Right lobe of liver (tissue), 6 donors: ENCODE measurements around the gene TENM3. TPM values are rescaled to one million over a fixed set of nuclear protein-coding genes. Genes with fewer than 3 reads are reported as not detected.
"Not testable (repeated sequence)": the region's sequence is repeated elsewhere in the genome, so short reads cannot be mapped to it uniquely, and the experiment has no call there.

Experiments used
- ATAC-seq, 4 donors: fragments of 200-7000 bp; cut with Tn5 transposase; one replicate each; pipeline ENCODE4 v1.9.1; 2020; ENCODE audit warnings: mild to moderate bottlenecking in 4 of 4, moderate library complexity in 4 of 4
- DNase-seq, 3 donors: peaks; one replicate each; pipeline ENCODE4 v3.0.0-alpha.2; 2020
- H3K27ac ChIP-seq, 3 donors: fragments of 200-600 bp; one replicate each; pipeline ENCODE4 v1.8.0; 2022
- H3K27me3 ChIP-seq, 2 donors: fragments of 200-600 bp; one replicate each; pipeline ENCODE4 v1.8.0; 2022
- H3K36me3 ChIP-seq, 4 donors: fragments of 200-600 bp; sonication (generic) in 1 of 4; one replicate each; pipeline versions ENCODE4 v1.5.1 to v1.8.0; 2017 to 2022; ENCODE audit warnings: control low read depth in 1 of 4
- H3K4me1 ChIP-seq, 4 donors: fragments of 200-600 bp; sonication (generic) in 1 of 4; one replicate each; pipeline versions ENCODE4 v1.5.1 to v1.8.0; 2017 to 2022; ENCODE audit warnings: control low read depth in 1 of 4
- H3K4me3 ChIP-seq, 3 donors: fragments of 200-600 bp; one replicate each; pipeline ENCODE4 v1.8.0; 2022
- H3K9me3 ChIP-seq, 4 donors: fragments of 200-600 bp; sonication (generic) in 1 of 4; one replicate each; pipeline versions ENCODE4 v1.5.1 to v1.8.0; 2017 to 2022; ENCODE audit warnings: control low read depth in 1 of 4
- CTCF ChIP-seq, 4 donors: fragments of 200-600 bp in 3 of 4; fragments of 450-650 bp in 1 of 4; IDR thresholded peaks; one replicate each; pipeline versions ENCODE4 v1.5.1 to v1.8.0; 2016 to 2022; ENCODE audit warnings: antibody characterized with exemption in 4 of 4, mild to moderate bottlenecking in 2 of 4
- POLR2A ChIP-seq: fragments of 450-650 bp; IDR thresholded peaks from one replicate; pipeline ENCODE4 v1.6.1; 2017; ENCODE audit warnings: antibody characterized with exemption, mild to moderate bottlenecking
- WGBS: methylation state at CpG from one replicate; pipeline ENCODE4 v1.1.6; 2018; ENCODE audit warnings: low coverage, low lambda C conversion rate; ENCODE audit not compliant: insufficient coverage; ENCODE audit errors: missing lambda C conversion rate; 5-methylcytosine and 5-hydroxymethylcytosine counted together
- intact Hi-C, 2 donors: fragments of 100-400 bp; cut with DNase I; formaldehyde crosslinking; loops; one replicate each; pipeline versions ENCODE4 v1.11.2 to v1.14.1; 2022
- long read RNA-seq: library from polyadenylated mRNA; unstranded; transcript quantifications from one replicate; pipeline ENCODE4 v2.0.0, GENCODE V29; 2019
- total RNA-seq, 6 experiments: library from RNA; depleted of rRNA in 2 of 6; stranded (reverse); fragments of >200 nt in 2 of 6; fragmentation: NEBNext Ultra II Directional in 3 of 6; extraction: Animal tissue kit (Norgen Biotek cat#: 25700) in 3 of 6; gene quantifications; one replicate each; pipeline versions ENCODE4 v1.1.0 to v1.2.4, GENCODE V29; 2016 to 2023
- donor health status: DM: no; HTN: yes; CAD: no.
- donor health status: DM: no; HTN: no; CAD: no.
- donor health status: DM: no; HTN: no; CAD: no.
- donor health status: DM: no; HTN: yes; CAD: no.
- donor health status: DM: no; HTN: yes; CAD: no.

Gene TENM3
- total RNA-seq, result 1 to 10 TPM in 3 of 6 experiments, under 1 TPM in 3; 0.06 to 3.0 (median 1.1) TPM
- long read RNA-seq, partial matches to known transcripts, result 0 of 1 reads
- long read RNA-seq, other reads (novel, unspliced or antisense), result 1 of 1 reads

GRCh38 chr4:182243204-182243603, at the start of gene TENM3:
Gene TENM3 (plus strand): TSS chr4:182243402. CDS start chr4:182324021, 80,619 bp downstream.
- 86% methylated on average over 8 of the region's 8 CpGs for WGBS
- ATAC-seq, intact Hi-C loops, H3K36me3 ChIP-seq, H3K27ac ChIP-seq, DNase-seq, H3K4me1 ChIP-seq, H3K4me3 ChIP-seq, H3K9me3 ChIP-seq, H3K27me3 ChIP-seq: not testable (repeated sequence)

- intact Hi-C loops, result no loop called here
- Histone ChIP-seq H3K9me3 (no peaks in the 10 kb centered on the region), H3K4me1 (no peaks in the 10 kb centered on the region), H3K36me3 (no peaks in the 10 kb centered on the region), H3K27me3 (no peaks in the 10 kb centered on the region), H3K4me3 (no peak overlapping the region), H3K27ac (no peak overlapping the region)
- DNase-seq (no peak), ATAC-seq (no peak)
- TF ChIP-seq CTCF (IDR thresholded peaks at IDR 0.05), result no peak
- no peak for TF ChIP-seq POLR2A
- whole genome bisulfite sequencing, result 76% methylated on average over 15 of the region's 15 CpGs
Observed at GRCh38 chr4:182194091-182194824, 48.9 kb upstream of the TENM3 start.

GRCh38 chr4:182197611-182198010, 45.6 kb upstream of the TENM3 start:
- ATAC-seq (no peak), DNase-seq (no peak)
- H3K9me3 ChIP-seq, result no peaks in the 10 kb centered on the region
- H3K27ac ChIP-seq, result no peak overlapping the region
- no peaks in the 10 kb centered on the region for H3K27me3 ChIP-seq
- intact Hi-C loops, result no loop called here
- no peak overlapping the region for H3K4me3 ChIP-seq
- no peaks in the 10 kb centered on the region for H3K36me3 ChIP-seq
- 91% methylated on average over 7 of the region's 9 CpGs for WGBS
- TF ChIP-seq POLR2A (no peak), CTCF (IDR thresholded peaks at IDR 0.05) (no peak)
- H3K4me1 ChIP-seq, result no peaks in the 10 kb centered on the region

GRCh38 chr4:182201871-182202270, 41.3 kb upstream of the TENM3 start:
- Histone ChIP-seq H3K27me3 (no peaks in the 10 kb centered on the region), H3K4me1 (no peaks in the 10 kb centered on the region), H3K36me3 (no peaks in the 10 kb centered on the region), H3K27ac (no peak overlapping the region), H3K4me3 (no peak overlapping the region), H3K9me3 (no peaks in the 10 kb centered on the region)
- DNase-seq (no peak), ATAC-seq (no peak)
- 54% methylated on average over 3 of the region's 3 CpGs for WGBS
- intact Hi-C loops, result no loop called here
- TF ChIP-seq POLR2A (no peak), CTCF (IDR thresholded peaks at IDR 0.05) (no peak)

GRCh38 chr4:182202650-182203049, 40.6 kb upstream of the TENM3 start:
- no peaks in the 10 kb centered on the region for H3K4me1 ChIP-seq
- H3K27ac ChIP-seq, result no peak overlapping the region
- 73% methylated on average over 4 of the region's 8 CpGs for WGBS
- no peak for DNase-seq
- H3K27me3 ChIP-seq, result no peaks in the 10 kb centered on the region
- H3K4me3 ChIP-seq, result no peak overlapping the region
- H3K36me3 ChIP-seq, result no peaks in the 10 kb centered on the region
- no peaks in the 10 kb centered on the region for H3K9me3 ChIP-seq
- intact Hi-C loops, result no loop called here
- TF ChIP-seq POLR2A, result no peak
- no peak for TF ChIP-seq CTCF (IDR thresholded peaks at IDR 0.05)
- no peak for ATAC-seq
